HepG2 (cell line): ENCODE data around the gene C16orf87. TPM values are rescaled to one million over a fixed set of nuclear protein-coding genes. Genes with fewer than 3 reads are reported as not detected.

Source experiments
- HNRNPK ChIP-seq: fragments of 200-400 bp; formaldehyde crosslinking; IDR thresholded peaks from 2 replicates; pipeline ENCODE4 v1.6.1; 2018; ENCODE audit warnings: low read length, low read depth, moderate library complexity, mild to moderate bottlenecking; ENCODE audit not compliant: poor library complexity, severe bottlenecking
- MXD4 ChIP-seq: IDR thresholded peaks from 2 replicates; pipeline ENCODE4 v1.6.1; 2016; ENCODE audit warnings: mild to moderate bottlenecking, missing biosample characterization, missing genetic modification reagents
- NCOR1 ChIP-seq: fragments of 200-600 bp; sonication (generic); IDR thresholded peaks from 2 replicates; pipeline ENCODE4 v1.7.0; 2017; ENCODE audit warnings: antibody characterized with exemption, low read length, borderline replicate concordance
- PHF5A ChIP-seq: IDR thresholded peaks from one replicate; pipeline ENCODE4 v1.6.1; 2018; ENCODE audit warnings: low read depth, missing genetic modification reagents; ENCODE audit not compliant: unreplicated experiment
- PTBP1 ChIP-seq: fragments of 200-400 bp; formaldehyde crosslinking; IDR thresholded peaks from 2 replicates; pipeline ENCODE4 v1.6.1; 2018; ENCODE audit warnings: low read length, low read depth; ENCODE audit not compliant: poor library complexity, severe bottlenecking
- REL ChIP-seq: sonication (generic); formaldehyde crosslinking; conservative IDR thresholded peaks from 2 replicates; pipeline ENCODE4 v1.8.0; 2022; ENCODE audit warnings: mild to moderate bottlenecking, missing genetic modification reagents, moderate library complexity
- RNF2 ChIP-seq: fragments of 450-650 bp; conservative IDR thresholded peaks from 2 replicates; pipeline ENCODE4 v1.6.1; 2016; ENCODE audit warnings: low read depth
- SRSF1 ChIP-seq: fragments of 200-400 bp; formaldehyde crosslinking; optimal IDR thresholded peaks from 2 replicates; pipeline ENCODE3; 2017; ENCODE audit warnings: mild to moderate bottlenecking, low read depth, low read length, moderate library complexity
- SYNCRIP ChIP-seq: fragments of 200-400 bp; formaldehyde crosslinking; IDR thresholded peaks from 2 replicates; pipeline ENCODE4 v1.6.1; 2018; ENCODE audit warnings: mild to moderate bottlenecking, low read depth, low read length; ENCODE audit not compliant: insufficient read depth
- TBL1XR1 ChIP-seq: fragments of 150-350 bp; IDR thresholded peaks from 2 replicates; pipeline ENCODE4 v1.6.1; 2014; ENCODE audit warnings: borderline replicate concordance, low read length; ENCODE audit not compliant: partially characterized antibody
- TBX2 ChIP-seq: sonication (generic); formaldehyde crosslinking; IDR thresholded peaks from 2 replicates; pipeline ENCODE4 v1.5.0; 2020; ENCODE audit warnings: missing genetic modification reagents, mild to moderate bottlenecking, borderline replicate concordance
- TCF12 ChIP-seq, 2 experiments: fragments of 450-650 bp in 1 of 2; sonication (generic) in 1 of 2; formaldehyde crosslinking in 1 of 2; IDR thresholded peaks; 2 replicates each; pipeline versions ENCODE4 v1.6.1 to v1.8.0; 2017 to 2022; ENCODE audit warnings: antibody characterized with exemption in 1 of 2, mild to moderate bottlenecking in 1 of 2, missing genetic modification reagents in 1 of 2, moderate library complexity in 1 of 2
- THAP11 ChIP-seq: IDR thresholded peaks from 2 replicates; pipeline ENCODE4 v1.6.1; 2016; ENCODE audit warnings: missing biosample characterization, missing genetic modification reagents
- YEATS2 ChIP-seq: sonication (generic); formaldehyde crosslinking; IDR thresholded peaks from 2 replicates; pipeline ENCODE4 v1.4.0; 2020; ENCODE audit warnings: missing genetic modification reagents, borderline replicate concordance
- ZFX ChIP-seq: sonication (generic); formaldehyde crosslinking; IDR thresholded peaks from 2 replicates; pipeline ENCODE4 v1.4.0; 2020; ENCODE audit warnings: mild to moderate bottlenecking, low read depth, missing genetic modification reagents, moderate library complexity
- ZNF12 ChIP-seq: sonication (generic); formaldehyde crosslinking; IDR thresholded peaks from 2 replicates; pipeline ENCODE4 v1.5.0; 2020; ENCODE audit warnings: missing genetic modification reagents
- ZNF230 ChIP-seq: sonication (generic); formaldehyde crosslinking; IDR thresholded peaks from 2 replicates; pipeline ENCODE4 v1.4.0; 2020; ENCODE audit warnings: mild to moderate bottlenecking, missing genetic modification reagents
- ZNF256 ChIP-seq: sonication (generic); formaldehyde crosslinking; conservative IDR thresholded peaks from 2 replicates; pipeline ENCODE4 v1.4.0; 2020; ENCODE audit warnings: missing genetic modification reagents
- ZNF331 ChIP-seq: sonication (generic); formaldehyde crosslinking; IDR thresholded peaks from 2 replicates; pipeline ENCODE4 v1.4.0; 2020; ENCODE audit warnings: missing genetic modification reagents
- polyA plus RNA-seq, 8 experiments: library from polyadenylated mRNA; depleted of rRNA in 3 of 8; stranded (reverse) in 7 of 8; unstranded in 1 of 8; fragments of >200 nt; fragmentation: Illumina TruSeq in 4 of 8; extraction: Trizol in 4 of 8; gene quantifications; 2 replicates each; pipeline versions ENCODE4 v1.2.1 to v1.2.3, GENCODE V29; 2011 to 2016; ENCODE audit warnings: low read depth in 4 of 8, missing spikeins in 1 of 8, mixed read lengths in 1 of 8; ENCODE audit not compliant: insufficient read depth in 1 of 8
- total RNA-seq, 5 experiments: library from RNA; depleted of rRNA; stranded (reverse); fragments of >200 nt; fragmentation: Illumina TruSeq; extraction: Trizol; gene quantifications; 2 replicates each; pipeline ENCODE4 v1.2.3, GENCODE V29; 2016; ENCODE audit warnings: low read depth in 1 of 5
- TF ChIP-seq, protein P1 (sequence below): sonication (generic); formaldehyde crosslinking; IDR thresholded peaks from 2 replicates; pipeline ENCODE4 v1.4.0; 2020; ENCODE audit warnings: missing genetic modification reagents
- TF ChIP-seq, protein P2 (sequence below): sonication (generic); formaldehyde crosslinking; IDR thresholded peaks from 2 replicates; pipeline ENCODE4 v1.5.1; 2020; ENCODE audit warnings: mild to moderate bottlenecking, moderate library complexity, missing genetic modification reagents
- TF ChIP-seq, protein P3 (sequence below): sonication (generic); formaldehyde crosslinking; conservative IDR thresholded peaks from 2 replicates; pipeline ENCODE4 v1.8.0; 2022; ENCODE audit warnings: mild to moderate bottlenecking, moderate library complexity, missing genetic modification reagents
- TF ChIP-seq, protein P4 (sequence below): sonication (generic); formaldehyde crosslinking; IDR thresholded peaks from 2 replicates; pipeline ENCODE4 v1.4.0; 2020; ENCODE audit warnings: mild to moderate bottlenecking, missing genetic modification reagents

Gene C16orf87
- total and polyA plus RNA-seq, 2 of the 13 experiments (the other 11 are each of a cell fraction or from before 2014, with no cell fraction given): 8.6 to 19.5 TPM

DNA sequence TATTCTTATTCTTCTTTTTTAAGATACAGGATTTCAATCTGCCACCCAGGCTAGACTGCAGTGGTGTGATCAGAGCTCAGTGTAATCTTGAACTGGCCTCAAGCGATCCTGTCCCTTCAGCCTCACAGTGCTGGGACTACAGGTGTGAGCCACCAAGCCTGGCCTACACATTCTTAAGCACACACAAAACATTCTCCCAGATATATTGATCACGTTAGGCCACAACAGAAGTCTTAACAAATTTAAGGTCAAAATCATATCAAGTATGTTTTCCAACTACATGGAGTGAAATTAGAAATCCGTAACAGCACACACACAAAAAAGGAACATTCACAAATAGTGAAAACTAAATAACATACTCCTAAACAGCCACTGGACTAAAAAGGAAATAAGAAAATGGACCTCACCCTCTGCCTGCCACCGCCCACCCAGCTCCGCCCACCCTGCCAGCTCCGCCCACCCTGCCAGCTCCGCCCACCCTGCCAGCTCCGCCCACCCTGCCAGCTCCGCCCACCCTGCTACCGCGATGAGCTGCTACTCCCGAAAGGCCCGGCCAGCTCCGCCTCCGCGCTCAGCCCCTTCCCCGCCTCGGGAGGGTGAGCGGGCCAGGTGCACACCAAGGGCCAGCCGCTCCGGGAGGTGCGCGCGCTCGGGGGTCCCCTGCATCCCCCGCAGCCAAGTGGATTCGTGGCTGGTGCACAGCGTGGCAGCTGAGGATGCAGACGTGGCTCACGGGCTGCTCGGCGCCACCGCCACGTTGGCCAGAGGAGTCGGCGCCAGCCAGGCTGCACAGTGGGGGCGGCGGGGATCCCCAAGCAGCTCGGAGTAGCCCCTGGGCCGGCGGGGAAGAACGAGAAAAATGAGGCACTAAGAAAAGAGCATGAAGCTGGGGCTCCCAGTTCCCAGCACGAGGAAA is 41.2 kb downstream of the C16orf87 start (continued):
- TF ChIP-seq, protein P1, sequence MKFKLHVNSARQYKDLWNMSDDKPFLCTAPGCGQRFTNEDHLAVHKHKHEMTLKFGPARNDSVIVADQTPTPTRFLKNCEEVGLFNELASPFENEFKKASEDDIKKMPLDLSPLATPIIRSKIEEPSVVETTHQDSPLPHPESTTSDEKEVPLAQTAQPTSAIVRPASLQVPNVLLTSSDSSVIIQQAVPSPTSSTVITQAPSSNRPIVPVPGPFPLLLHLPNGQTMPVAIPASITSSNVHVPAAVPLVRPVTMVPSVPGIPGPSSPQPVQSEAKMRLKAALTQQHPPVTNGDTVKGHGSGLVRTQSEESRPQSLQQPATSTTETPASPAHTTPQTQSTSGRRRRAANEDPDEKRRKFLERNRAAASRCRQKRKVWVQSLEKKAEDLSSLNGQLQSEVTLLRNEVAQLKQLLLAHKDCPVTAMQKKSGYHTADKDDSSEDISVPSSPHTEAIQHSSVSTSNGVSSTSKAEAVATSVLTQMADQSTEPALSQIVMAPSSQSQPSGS (CRISPR knock-in tag): peak; percentile 62
- TF ChIP-seq ZNF331 (CRISPR knock-in tag) (peak; percentile 79), ZNF256 (CRISPR knock-in tag) (peak; percentile 45; the same call in 1 of the 2 replicates), SYNCRIP (no peak), SRSF1 (peak; percentile 70), REL (CRISPR knock-in tag) (no peak), HNRNPK (peak; percentile 66), RNF2 (peak; percentile 54; the same call in 1 of the 2 replicates), TCF12 (IDR thresholded peaks at IDR 0.05) (no peak), TCF12 (CRISPR knock-in tag; IDR thresholded peaks at IDR 0.05) (0 out of 2 replicates have a peak, but pooled peaks have one; percentile 64), PTBP1 (no peak), ZNF12 (no peak; the same call in 1 of the 2 replicates), ZFX (CRISPR knock-in tag) (peak; percentile 94), NCOR1 (no peak), TBL1XR1 (no peak), TBX2 (CRISPR knock-in tag) (peak; percentile 72; the same call in 1 of the 2 replicates), THAP11 (CRISPR knock-in tag) (peak; percentile 46; the same call in 1 of the 2 replicates), ZNF230 (CRISPR knock-in tag) (no peak; the same call in 1 of the 2 replicates), YEATS2 (peak; percentile 75), MXD4 (CRISPR knock-in tag) (peak; percentile 62; the same call in 1 of the 2 replicates), PHF5A (CRISPR knock-in tag) (no peak)
- TF ChIP-seq, protein P2, sequence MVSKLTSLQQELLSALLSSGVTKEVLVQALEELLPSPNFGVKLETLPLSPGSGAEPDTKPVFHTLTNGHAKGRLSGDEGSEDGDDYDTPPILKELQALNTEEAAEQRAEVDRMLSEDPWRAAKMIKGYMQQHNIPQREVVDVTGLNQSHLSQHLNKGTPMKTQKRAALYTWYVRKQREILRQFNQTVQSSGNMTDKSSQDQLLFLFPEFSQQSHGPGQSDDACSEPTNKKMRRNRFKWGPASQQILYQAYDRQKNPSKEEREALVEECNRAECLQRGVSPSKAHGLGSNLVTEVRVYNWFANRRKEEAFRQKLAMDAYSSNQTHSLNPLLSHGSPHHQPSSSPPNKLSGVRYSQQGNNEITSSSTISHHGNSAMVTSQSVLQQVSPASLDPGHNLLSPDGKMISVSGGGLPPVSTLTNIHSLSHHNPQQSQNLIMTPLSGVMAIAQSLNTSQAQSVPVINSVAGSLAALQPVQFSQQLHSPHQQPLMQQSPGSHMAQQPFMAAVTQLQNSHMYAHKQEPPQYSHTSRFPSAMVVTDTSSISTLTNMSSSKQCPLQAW (CRISPR knock-in tag): peak; percentile 84; the same call in 1 of the 2 replicates
- TF ChIP-seq, protein P3, sequence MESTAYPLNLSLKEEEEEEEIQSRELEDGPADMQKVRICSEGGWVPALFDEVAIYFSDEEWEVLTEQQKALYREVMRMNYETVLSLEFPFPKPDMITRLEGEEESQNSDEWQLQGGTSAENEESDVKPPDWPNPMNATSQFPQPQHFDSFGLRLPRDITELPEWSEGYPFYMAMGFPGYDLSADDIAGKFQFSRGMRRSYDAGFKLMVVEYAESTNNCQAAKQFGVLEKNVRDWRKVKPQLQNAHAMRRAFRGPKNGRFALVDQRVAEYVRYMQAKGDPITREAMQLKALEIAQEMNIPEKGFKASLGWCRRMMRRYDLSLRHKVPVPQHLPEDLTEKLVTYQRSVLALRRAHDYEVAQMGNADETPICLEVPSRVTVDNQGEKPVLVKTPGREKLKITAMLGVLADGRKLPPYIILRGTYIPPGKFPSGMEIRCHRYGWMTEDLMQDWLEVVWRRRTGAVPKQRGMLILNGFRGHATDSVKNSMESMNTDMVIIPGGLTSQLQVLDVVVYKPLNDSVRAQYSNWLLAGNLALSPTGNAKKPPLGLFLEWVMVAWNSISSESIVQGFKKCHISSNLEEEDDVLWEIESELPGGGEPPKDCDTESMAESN: peak; percentile 94
- TF ChIP-seq, protein P4, sequence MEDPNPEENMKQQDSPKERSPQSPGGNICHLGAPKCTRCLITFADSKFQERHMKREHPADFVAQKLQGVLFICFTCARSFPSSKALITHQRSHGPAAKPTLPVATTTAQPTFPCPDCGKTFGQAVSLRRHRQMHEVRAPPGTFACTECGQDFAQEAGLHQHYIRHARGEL (CRISPR knock-in tag): peak; percentile 76; the same call in 1 of the 2 replicates
